Suprapubic skin (tissue), 4 donors: ENCODE data around the gene AMMECR1L.

ENCODE experiments used
- EP300 ChIP-seq: sonication (generic); formaldehyde crosslinking; IDR thresholded peaks from one replicate; pipeline ENCODE4 v1.6.1; 2017; ENCODE audit warnings: antibody characterized with exemption
- POLR2A ChIP-seq, 2 donors: fragments of 450-650 bp; IDR thresholded peaks; one replicate each; pipeline ENCODE4 v1.6.1; 2017; ENCODE audit warnings: antibody characterized with exemption in 2 of 2, mild to moderate bottlenecking in 2 of 2, moderate library complexity in 2 of 2
- POLR2AphosphoS5 ChIP-seq, 3 donors: sonication (generic); formaldehyde crosslinking; IDR thresholded peaks; one replicate each; pipeline ENCODE4 v1.6.1; 2017; ENCODE audit warnings: antibody characterized with exemption in 3 of 3
- TF ChIP-seq, protein P1 (sequence below), 2 donors: fragments of 200-600 bp in 1 of 2; fragments of 450-650 bp in 1 of 2; sonication (generic) in 1 of 2; IDR thresholded peaks; one replicate each; pipeline ENCODE4 v1.5.1; 2016 to 2019; ENCODE audit warnings: antibody characterized with exemption in 2 of 2, mild to moderate bottlenecking in 1 of 2, moderate library complexity in 1 of 2

GRCh38 chr2:127932199-127932876 is 46.6 kb upstream of the AMMECR1L start:
- TF ChIP-seq, protein P1, sequence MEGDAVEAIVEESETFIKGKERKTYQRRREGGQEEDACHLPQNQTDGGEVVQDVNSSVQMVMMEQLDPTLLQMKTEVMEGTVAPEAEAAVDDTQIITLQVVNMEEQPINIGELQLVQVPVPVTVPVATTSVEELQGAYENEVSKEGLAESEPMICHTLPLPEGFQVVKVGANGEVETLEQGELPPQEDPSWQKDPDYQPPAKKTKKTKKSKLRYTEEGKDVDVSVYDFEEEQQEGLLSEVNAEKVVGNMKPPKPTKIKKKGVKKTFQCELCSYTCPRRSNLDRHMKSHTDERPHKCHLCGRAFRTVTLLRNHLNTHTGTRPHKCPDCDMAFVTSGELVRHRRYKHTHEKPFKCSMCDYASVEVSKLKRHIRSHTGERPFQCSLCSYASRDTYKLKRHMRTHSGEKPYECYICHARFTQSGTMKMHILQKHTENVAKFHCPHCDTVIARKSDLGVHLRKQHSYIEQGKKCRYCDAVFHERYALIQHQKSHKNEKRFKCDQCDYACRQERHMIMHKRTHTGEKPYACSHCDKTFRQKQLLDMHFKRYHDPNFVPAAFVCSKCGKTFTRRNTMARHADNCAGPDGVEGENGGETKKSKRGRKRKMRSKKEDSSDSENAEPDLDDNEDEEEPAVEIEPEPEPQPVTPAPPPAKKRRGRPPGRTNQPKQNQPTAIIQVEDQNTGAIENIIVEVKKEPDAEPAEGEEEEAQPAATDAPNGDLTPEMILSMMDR (IDR thresholded peaks at IDR 0.05) = no peak
- TF ChIP-seq POLR2AphosphoS5 (IDR thresholded peaks at IDR 0.05) (no peak), POLR2A (IDR thresholded peaks at IDR 0.05) (no peak), EP300 (no peak)
